Measurements from ENCODE around the gene TMEM250.

The TMEM250 gene

GRCh38 chr9:136149337-136149736 lies 30.7 kb upstream of the TMEM250 start:
- CTCF ChIA-PET, result no interaction called here
- DNase-seq (ENCODE audit: low read depth, low spot score), result no peak
- no peak for TF ChIP-seq CTCF (IDR thresholded peaks at IDR 0.05; ENCODE audit: insufficient read depth, low read length, missing control alignments)
- POLR2A ChIA-PET, result no interaction called here
- no peak overlapping the region for H3K4me3 ChIP-seq (ENCODE audit: low read depth, low read length)

- POLR2A ChIA-PET, result no interaction called here
- no peak for TF ChIP-seq CTCF (IDR thresholded peaks at IDR 0.05; ENCODE audit: insufficient read depth, low read length, missing control alignments)
- no peak overlapping the region for H3K4me3 ChIP-seq (ENCODE audit: low read depth, low read length)
- CTCF ChIA-PET, result no interaction called here
- DNase-seq (ENCODE audit: low read depth, low spot score), result no peak
Measured at GRCh38 chr9:136148766-136149165, 30.1 kb upstream of the TMEM250 start.

- ChIA-PET CTCF (interaction anchor here (1.3 kb wide), 1 partner anchor 136 kb away, joined by 4 read pairs; no protein-coding TSS in a partner anchor), POLR2A (no interaction called here)
- no peak for TF ChIP-seq CTCF (IDR thresholded peaks at IDR 0.05; ENCODE audit: insufficient read depth, low read length, missing control alignments)
- no peak for DNase-seq (ENCODE audit: low read depth, low spot score)
- no peak overlapping the region for H3K4me3 ChIP-seq (ENCODE audit: low read depth, low read length)
Measured at GRCh38 chr9:136147890-136148714, 29.4 kb upstream of the TMEM250 start.

- DNase-seq (ENCODE audit: low read depth, low spot score), result no peak
- H3K4me3 ChIP-seq (ENCODE audit: low read depth, low read length), result no peak overlapping the region
- ChIA-PET CTCF (interaction anchor here (0.9 to 1.3 kb wide), 3 partner anchors 13 to 137 kb away, joined by 3 to 4 read pairs (median 3); no protein-coding TSS in a partner anchor), POLR2A (no interaction called here)
- no peak for TF ChIP-seq CTCF (IDR thresholded peaks at IDR 0.05; ENCODE audit: insufficient read depth, low read length, missing control alignments)
Measured at GRCh38 chr9:136147038-136147889, 28.6 kb upstream of the TMEM250 start.

- ChIA-PET CTCF (interaction anchor here (0.9 to 1.3 kb wide), 4 partner anchors 11 to 138 kb away, joined by 3 to 4 read pairs (median 3); no protein-coding TSS in a partner anchor), POLR2A (no interaction called here)
- no peak for TF ChIP-seq CTCF (IDR thresholded peaks at IDR 0.05; ENCODE audit: insufficient read depth, low read length, missing control alignments)
- no peak overlapping the region for H3K4me3 ChIP-seq (ENCODE audit: low read depth, low read length)
- DNase-seq (ENCODE audit: low read depth, low spot score), result no peak
Measured at GRCh38 chr9:136146126-136147037, 27.7 kb upstream of the TMEM250 start.

Data from AG04449 (cell line).